Heart left ventricle (tissue), 16 donors: ENCODE results near the gene GABBR2. TPM values are rescaled to one million over a fixed set of nuclear protein-coding genes. Genes with fewer than 3 reads are reported as not detected.

Experiments used
- ATAC-seq, 4 donors: fragments of 200-7000 bp; cut with Tn5 transposase; one replicate each; pipeline ENCODE4 v1.9.1; 2020 to 2022; ENCODE audit warnings: moderate library complexity in 4 of 4, mild to moderate bottlenecking in 3 of 4, moderate number of reproducible peaks in 1 of 4
- DNase-seq, 5 donors: peaks; one replicate each; pipeline ENCODE4 v3.0.0-alpha.2; 2020
- H3K27ac ChIP-seq, 12 donors: fragments of 200-600 bp; sonication (generic) in 4 of 12; one replicate each; pipeline versions ENCODE4 v1.5.0 to v1.8.0; 2016 to 2022; ENCODE audit warnings: mild to moderate bottlenecking in 2 of 12
- H3K27me3 ChIP-seq, 9 donors: fragments of 200-600 bp; sonication (generic) in 2 of 9; one replicate each; pipeline versions ENCODE4 v1.5.1 to v1.8.0; 2016 to 2022; ENCODE audit warnings: mild to moderate bottlenecking in 3 of 9
- H3K36me3 ChIP-seq, 9 donors: fragments of 200-600 bp; sonication (generic) in 2 of 9; one replicate each; pipeline versions ENCODE4 v1.5.0 to v1.8.0; 2018 to 2022; ENCODE audit warnings: mild to moderate bottlenecking in 2 of 9
- H3K4me1 ChIP-seq, 12 donors: fragments of 200-600 bp; sonication (generic) in 4 of 12; one replicate each; pipeline versions ENCODE4 v1.5.0 to v1.8.0; 2016 to 2022; ENCODE audit warnings: mild to moderate bottlenecking in 3 of 12
- H3K4me3 ChIP-seq, 12 donors: fragments of 200-600 bp; sonication (generic) in 4 of 12; one replicate each; pipeline versions ENCODE4 v1.5.0 to v1.8.0; 2017 to 2022; ENCODE audit warnings: mild to moderate bottlenecking in 9 of 12, moderate library complexity in 4 of 12
- H3K9me3 ChIP-seq, 12 donors: fragments of 200-600 bp; sonication (generic) in 4 of 12; one replicate each; pipeline versions ENCODE4 v1.5.0 to v1.8.0; 2016 to 2022; ENCODE audit warnings: mild to moderate bottlenecking in 1 of 12
- CTCF ChIP-seq, 12 donors: fragments of 200-600 bp; sonication (generic) in 4 of 12; IDR thresholded peaks; one replicate each; pipeline versions ENCODE4 v1.5.0 to v1.8.0; 2018 to 2022; ENCODE audit warnings: antibody characterized with exemption in 12 of 12, mild to moderate bottlenecking in 5 of 12
- POLR2A ChIP-seq, 2 donors: fragments of 450-650 bp; IDR thresholded peaks; one replicate each; pipeline ENCODE4 v1.6.1; 2017; ENCODE audit warnings: antibody characterized with exemption in 2 of 2, mild to moderate bottlenecking in 2 of 2, moderate library complexity in 2 of 2
- WGBS, 4 donors: extraction: QIAGEN DNeasy Blood & Tissue Kit in 2 of 4; methylation state at CpG; one replicate each; pipeline versions ENCODE4 v1.1.5 to v1.1.7; 2013 to 2018; 5-methylcytosine and 5-hydroxymethylcytosine counted together
- intact Hi-C, 10 donors: fragments of 100-400 bp; cut with DNase I; formaldehyde crosslinking; loops; one replicate each; pipeline versions ENCODE4 v1.11.1 to v1.14.2; 2022
- polyA plus RNA-seq, 2 donors: library from polyadenylated mRNA; stranded (reverse); fragments of 200-250 nt; gene quantifications; one replicate each; pipeline ENCODE4 v1.2.3, GENCODE V29; 2013
- total RNA-seq, 9 donors: library from RNA; depleted of rRNA in 2 of 9; stranded (reverse); fragments of >200 nt in 2 of 9; fragmentation: NEBNext Ultra II Directional in 3 of 9; extraction: Animal tissue kit (Norgen Biotek cat#: 25700) in 3 of 9; gene quantifications; one replicate each; pipeline versions ENCODE4 v1.1.0 to v1.2.4, GENCODE V29; 2016 to 2023
- donor health status: ischemic (EF 13 %, LVEDD 7.1; RV severe dilation, severe dysfunction).
- donor health status: healthy with polysubstance abuse.
- donor health status: DM: no; HTN: yes; CAD: no.
- donor health status: DM: no; HTN: no; CAD: no.
- donor health status: ischemic (EF 25% LVEDD 6.9; RV normal size, moderate dysfunction).
- donor health status: ischemic (EF 25% LVEDD 5.7; RV mildly dilated, moderate dysfunction).
- donor health status: healthy.
- donor health status: DM: yes; HTN: yes; CAD: no.
- donor health status: ischemic (EF 35%, LVEDD 5.7; RV mildly dilated, moderate dysfunction).
- donor health status: nonischemic (EF 11% LVEDD 7.7; RV severe dilation, severe dysfunction).
- donor health status: DM: yes; HTN: yes; CAD: no.
- donor health status: PGD.
- donor health status: ischemic (EF 29% LVEDD 5.4; RV normal size, mild dysfunction).
- donor health status: nonischemic (EF 23%, LVEDD 6.1; RV moderate dilation, normal function).

Gene GABBR2
- total and polyA plus RNA-seq, 11 donors = 0.11 to 3.4 (median 0.58) TPM

- intact Hi-C loops = loop anchor here in 6 of 10 donors (5.0 to 10.0 kb wide), 7 partner anchors 49 to 474 kb away; partner anchors contain the start of gene GABBR2 (in 2 of the 6)
- no peak overlapping the region for H3K27ac ChIP-seq
- 88% methylated on average over 15 to 17 of the region's 17 CpGs for WGBS, 4 donors
- no peak for DNase-seq
- no peak overlapping the region for H3K4me3 ChIP-seq
- TF ChIP-seq POLR2A (IDR thresholded peaks at IDR 0.05) = no peak
- TF ChIP-seq CTCF (IDR thresholded peaks at IDR 0.05) = no peak
- peaks cover 0 to 3% (median 0%) of the 10 kb centered on the region in 12 donors for H3K4me1 ChIP-seq
- no peak for ATAC-seq
- no peaks in the 10 kb centered on the region for H3K9me3 ChIP-seq
- H3K27me3 ChIP-seq = no peaks in the 10 kb centered on the region
- H3K36me3 ChIP-seq = no peaks in the 10 kb centered on the region
Observed at GRCh38 chr9:98318041-98318790, 390.5 kb downstream of the GABBR2 start.

- Histone ChIP-seq H3K4me3 (no peak overlapping the region), H3K36me3 (no peaks in the 10 kb centered on the region)
- WGBS, 4 donors = 70 to 78% (median 73%) methylated on average over 13 to 14 of the region's 14 CpGs
Observed at GRCh38 chr9:98317134-98317857, 391.4 kb downstream of the GABBR2 start.

DNA sequence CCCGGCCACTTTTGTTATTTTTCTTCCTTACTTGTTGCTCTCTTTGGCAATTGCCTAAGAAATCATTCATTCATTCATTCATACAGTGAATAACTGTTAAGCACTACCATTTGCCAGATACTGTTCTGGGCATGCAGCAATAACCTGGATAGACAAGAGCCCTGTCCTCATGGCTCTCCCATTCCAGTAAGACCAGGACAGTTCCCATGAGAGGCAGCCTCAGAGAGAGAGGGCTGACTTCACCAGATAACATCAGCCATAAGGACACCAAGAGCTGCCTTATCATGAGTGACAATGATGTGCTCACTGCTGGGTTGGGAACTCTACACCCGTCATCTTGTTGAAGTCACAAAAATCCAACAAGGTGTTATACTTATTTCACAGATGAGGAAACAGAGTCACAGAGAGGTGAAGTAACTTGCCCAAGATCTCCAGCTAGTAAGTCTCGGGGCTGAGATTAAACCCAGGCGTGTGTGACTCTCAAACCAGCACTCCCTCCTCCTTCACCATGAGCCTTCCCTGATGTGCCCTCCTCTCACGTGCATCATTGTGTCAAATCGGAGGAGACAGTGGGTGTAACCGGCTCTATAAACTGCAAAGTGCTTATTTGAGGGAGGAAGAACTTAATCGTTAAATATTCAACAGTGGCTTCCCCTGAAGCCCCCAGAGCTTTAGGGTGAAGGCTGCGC, 392.1 kb downstream of the GABBR2 start:
- Histone ChIP-seq H3K36me3 (no peaks in the 10 kb centered on the region), H3K9me3 (no peaks in the 10 kb centered on the region), H3K4me1 (peaks cover 0 to 3% (median 0%) of the 10 kb centered on the region in 12 donors), H3K4me3 (no peak overlapping the region), H3K27me3 (no peaks in the 10 kb centered on the region), H3K27ac (no peak overlapping the region)
- WGBS, 4 donors = 71 to 77% (median 76%) methylated on average over 9 of the region's 9 CpGs
- intact Hi-C loops = loop anchor here in 7 of 10 donors (2.0 to 10.0 kb wide), 8 partner anchors 51 to 476 kb away; partner anchors contain the start of gene GABBR2 (in 2 of the 7)
- DNase-seq = no peak
- no peak for ATAC-seq
- TF ChIP-seq POLR2A (IDR thresholded peaks at IDR 0.05) (no peak), CTCF (IDR thresholded peaks at IDR 0.05) (no peak)

More at GRCh38 chr9:98317134-98317857, 391.4 kb downstream of the GABBR2 start:
- ATAC-seq (no peak), DNase-seq (no peak)
- Histone ChIP-seq H3K9me3 (no peaks in the 10 kb centered on the region), H3K27me3 (no peaks in the 10 kb centered on the region), H3K4me1 (peaks cover 0 to 3% (median 0%) of the 10 kb centered on the region in 12 donors), H3K27ac (no peak overlapping the region)
- TF ChIP-seq POLR2A (IDR thresholded peaks at IDR 0.05) (no peak), CTCF (IDR thresholded peaks at IDR 0.05) (no peak)
- intact Hi-C loops = loop anchor here in 7 of 10 donors (2.0 to 10.0 kb wide), 8 partner anchors 50 to 475 kb away; partner anchors contain the start of gene GABBR2 (in 2 of the 7)
